ENCODE measurements around the gene GPR108.

- TF ChIP-seq CTCF (IDR thresholded peaks at IDR 0.05; ENCODE audit: low read depth, low read length) (no peak), EZH2phosphoT487 (IDR thresholded peaks at IDR 0.05; ENCODE audit: low read depth) (no peak)
These were observed 2.7 kb upstream of the GPR108 start for GRCh38 chr19:6739883-6740588.

All from OCI-LY3 (cell line).